Left ventricle myocardium inferior (tissue), 1 donor: ENCODE data around the gene ASPHD2. TPM values are rescaled to one million over a fixed set of nuclear protein-coding genes. Genes with fewer than 3 reads are reported as not detected.
"Not testable (repeated sequence)": the region's sequence is repeated elsewhere in the genome, so short reads cannot be mapped to it uniquely, and the experiment has no call there.

Experiments used
- DNase-seq: peaks from one replicate; pipeline ENCODE4 v3.0.0-alpha.2; 2020
- H3K27ac ChIP-seq: fragments of 200-600 bp; replicated peaks from 2 replicates; pipeline ENCODE4 v1.8.0; 2021
- H3K27me3 ChIP-seq: fragments of 200-600 bp; 2 replicates; pipeline ENCODE4 v1.8.0; 2021; ENCODE audit warnings: low read depth
- H3K36me3 ChIP-seq: fragments of 200-600 bp; 2 replicates; pipeline ENCODE4 v1.8.0; 2021
- H3K4me1 ChIP-seq: fragments of 200-600 bp; 2 replicates; pipeline ENCODE4 v1.8.0; 2021
- H3K4me3 ChIP-seq: fragments of 200-600 bp; 2 replicates; pipeline ENCODE4 v1.8.0; 2021; ENCODE audit warnings: mild to moderate bottlenecking, moderate library complexity
- H3K9me3 ChIP-seq: fragments of 200-600 bp; replicated peaks from 2 replicates; pipeline ENCODE4 v1.8.0; 2021
- intact Hi-C: fragments of 100-400 bp; cut with micrococcal nuclease; formaldehyde crosslinking; loops from one replicate; pipeline ENCODE4 v1.11.0; 2022
- total RNA-seq: library from RNA; stranded (reverse); fragmentation: NEBNext Ultra II Directional; extraction: Animal tissue kit (Norgen Biotek cat#: 25700); gene quantifications from one replicate; pipeline ENCODE4 v1.2.1, GENCODE V29; 2021
- TF ChIP-seq, protein P1 (sequence below): fragments of 200-600 bp; IDR thresholded peaks from 2 replicates; pipeline ENCODE4 v1.8.0; 2021; ENCODE audit warnings: antibody characterized with exemption, mild to moderate bottlenecking, borderline replicate concordance
- donor health status: DM: no; HTN: yes; CAD: no; lungs with severe emphysema.

Gene ASPHD2
- total RNA-seq, 1 donor from 2014 or later, result 0.11 TPM

- Histone ChIP-seq H3K4me3 (no peak overlapping the region), H3K4me1 (no peaks in the 10 kb centered on the region), H3K9me3 (no peaks in the 10 kb centered on the region), H3K27me3 (peaks cover 31% of the 10 kb centered on the region), H3K36me3 (no peaks in the 10 kb centered on the region), H3K27ac (no peak overlapping the region)
- DNase-seq, result no peak
- TF ChIP-seq, protein P1, sequence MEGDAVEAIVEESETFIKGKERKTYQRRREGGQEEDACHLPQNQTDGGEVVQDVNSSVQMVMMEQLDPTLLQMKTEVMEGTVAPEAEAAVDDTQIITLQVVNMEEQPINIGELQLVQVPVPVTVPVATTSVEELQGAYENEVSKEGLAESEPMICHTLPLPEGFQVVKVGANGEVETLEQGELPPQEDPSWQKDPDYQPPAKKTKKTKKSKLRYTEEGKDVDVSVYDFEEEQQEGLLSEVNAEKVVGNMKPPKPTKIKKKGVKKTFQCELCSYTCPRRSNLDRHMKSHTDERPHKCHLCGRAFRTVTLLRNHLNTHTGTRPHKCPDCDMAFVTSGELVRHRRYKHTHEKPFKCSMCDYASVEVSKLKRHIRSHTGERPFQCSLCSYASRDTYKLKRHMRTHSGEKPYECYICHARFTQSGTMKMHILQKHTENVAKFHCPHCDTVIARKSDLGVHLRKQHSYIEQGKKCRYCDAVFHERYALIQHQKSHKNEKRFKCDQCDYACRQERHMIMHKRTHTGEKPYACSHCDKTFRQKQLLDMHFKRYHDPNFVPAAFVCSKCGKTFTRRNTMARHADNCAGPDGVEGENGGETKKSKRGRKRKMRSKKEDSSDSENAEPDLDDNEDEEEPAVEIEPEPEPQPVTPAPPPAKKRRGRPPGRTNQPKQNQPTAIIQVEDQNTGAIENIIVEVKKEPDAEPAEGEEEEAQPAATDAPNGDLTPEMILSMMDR, result no peak
- intact Hi-C loops, result no loop called here
Observed at GRCh38 chr22:26437694-26438392, 8.8 kb downstream of the ASPHD2 start.

GRCh38 chr22:26438776-26439175 lies 9.7 kb downstream of the ASPHD2 start:
- DNase-seq, intact Hi-C loops: not testable (repeated sequence)
- peaks cover 22% of the 10 kb centered on the region for H3K27me3 ChIP-seq

GRCh38 chr22:26439559-26439958 lies 10.5 kb downstream of the ASPHD2 start:
- Histone ChIP-seq H3K9me3 (no peaks in the 10 kb centered on the region), H3K4me3 (no peak overlapping the region), H3K4me1 (no peaks in the 10 kb centered on the region), H3K27ac (no peak overlapping the region), H3K36me3 (no peaks in the 10 kb centered on the region), H3K27me3 (peaks cover 14% of the 10 kb centered on the region)
- TF ChIP-seq, protein P1, result no peak
- DNase-seq, result no peak
- intact Hi-C loops, result no loop called here

More at GRCh38 chr22:26438776-26439175, 9.7 kb downstream of the ASPHD2 start:
- H3K36me3 ChIP-seq, H3K4me1 ChIP-seq, H3K4me3 ChIP-seq, H3K27ac ChIP-seq, H3K9me3 ChIP-seq: not testable (repeated sequence)

DNA sequence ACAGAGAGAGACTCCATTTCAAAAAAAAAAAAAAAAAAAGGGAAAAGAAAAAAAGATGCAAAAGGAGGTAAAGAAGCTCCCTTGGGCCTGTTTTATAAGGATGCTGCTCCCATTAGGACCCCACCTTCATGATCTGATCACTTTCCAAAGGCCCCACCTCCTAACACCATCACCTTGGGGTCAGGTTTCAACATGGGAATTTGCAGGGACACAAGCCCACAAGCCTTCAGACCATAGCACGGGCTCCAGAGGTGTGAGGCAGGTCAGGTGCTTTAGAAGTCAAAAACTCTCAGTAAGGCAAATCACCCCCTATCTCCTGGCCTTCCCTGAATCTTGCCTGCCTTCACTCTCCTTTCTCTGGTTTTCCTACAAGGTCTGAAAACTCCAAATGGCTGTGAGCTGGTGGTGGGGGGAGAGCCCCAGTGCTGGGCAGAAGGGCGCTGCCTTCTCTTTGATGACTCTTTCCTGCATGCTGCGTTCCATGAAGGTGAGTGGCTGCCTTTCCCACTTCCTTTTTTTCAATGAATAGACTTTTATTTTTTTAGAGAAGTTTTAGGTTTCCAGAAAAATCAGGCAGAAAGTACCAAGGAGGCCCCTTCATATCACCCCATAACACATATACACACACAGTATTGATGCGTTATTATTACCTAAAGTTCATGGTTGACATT lies 13.2 kb downstream of the ASPHD2 start:
- H3K9me3 ChIP-seq, result no peaks in the 10 kb centered on the region
- peaks cover 21% of the 10 kb centered on the region for H3K27me3 ChIP-seq
- no peak overlapping the region for H3K27ac ChIP-seq
- no peaks in the 10 kb centered on the region for H3K4me1 ChIP-seq
- no peak for DNase-seq
- H3K36me3 ChIP-seq, result no peaks in the 10 kb centered on the region
- H3K4me3 ChIP-seq, result no peak overlapping the region
- intact Hi-C loops, result no loop called here
- TF ChIP-seq, protein P1, result no peak

GRCh38 chr22:26443901-26444690 lies 15.0 kb downstream of the ASPHD2 start:
- Histone ChIP-seq H3K4me3 (no peak overlapping the region), H3K27me3 (peaks cover 21% of the 10 kb centered on the region), H3K36me3 (no peaks in the 10 kb centered on the region), H3K4me1 (peaks cover 10% of the 10 kb centered on the region), H3K27ac (no peak overlapping the region), H3K9me3 (no peaks in the 10 kb centered on the region)
- intact Hi-C loops, result no loop called here
- no peak for DNase-seq
- TF ChIP-seq, protein P1, result no peak

DNA sequence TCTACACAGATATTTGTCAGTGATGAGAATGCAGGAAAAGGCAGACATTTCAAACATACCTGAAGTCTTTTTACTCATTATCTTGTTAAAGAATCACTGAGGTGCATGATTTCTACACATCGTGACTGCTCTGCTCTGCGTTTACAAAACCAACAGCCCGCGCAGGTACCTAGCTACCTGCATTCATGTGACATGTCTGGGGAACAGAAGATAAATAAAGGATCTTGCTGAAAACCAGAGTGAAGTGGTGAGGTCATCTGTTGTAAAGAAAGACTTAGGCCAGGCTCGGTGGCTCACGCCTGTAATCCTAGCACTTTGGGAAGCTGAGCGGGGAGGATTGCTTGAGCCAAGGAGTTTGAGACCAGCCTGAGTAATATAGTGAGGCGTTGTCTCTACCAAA lies 15.7 kb downstream of the ASPHD2 start:
- intact Hi-C loops, result no loop called here
- Histone ChIP-seq H3K4me3 (no peak overlapping the region), H3K27ac (no peak overlapping the region), H3K9me3 (no peaks in the 10 kb centered on the region), H3K4me1 (peaks cover 10% of the 10 kb centered on the region), H3K27me3 (peaks cover 17% of the 10 kb centered on the region), H3K36me3 (no peaks in the 10 kb centered on the region)
- TF ChIP-seq, protein P1, result no peak
- DNase-seq, result no peak
